Neuronal stem cell (in vitro differentiated cells): ENCODE data around the gene CGB7.
"Not testable (repeated sequence)": the region's sequence is repeated elsewhere in the genome, so short reads cannot be mapped to it uniquely, and the experiment has no call there.

Experiments
- DNase-seq: peaks from one replicate; pipeline ENCODE4 v3.0.0-alpha.2; 2013; ENCODE audit warnings: low spot score
- H2AFZ ChIP-seq: one replicate; pipeline ENCODE4 v1.6.1; 2013; ENCODE audit warnings: mild to moderate bottlenecking, low read length, inconsistent platforms
- H2AK5ac ChIP-seq: 2 replicates; pipeline ENCODE4 v1.6.1; 2013; ENCODE audit warnings: low read depth, mild to moderate bottlenecking, inconsistent platforms, low read length, moderate library complexity, mixed read lengths
- H2BK120ac ChIP-seq: 2 replicates; pipeline ENCODE4 v1.6.1; 2013; ENCODE audit warnings: low read depth, mild to moderate bottlenecking, inconsistent platforms, low read length, moderate library complexity, mixed read lengths
- H2BK12ac ChIP-seq: one replicate; pipeline ENCODE4 v1.6.1; 2013; ENCODE audit warnings: low read length, inconsistent platforms
- H2BK15ac ChIP-seq: 2 replicates; pipeline ENCODE4 v1.6.1; 2013; ENCODE audit warnings: mild to moderate bottlenecking, low read length, inconsistent platforms, mixed read lengths
- H2BK5ac ChIP-seq: one replicate; pipeline ENCODE4 v1.6.1; 2013; ENCODE audit warnings: inconsistent platforms, mild to moderate bottlenecking, low read length, moderate library complexity
- H3K14ac ChIP-seq: one replicate; pipeline ENCODE4 v1.6.1; 2013; ENCODE audit warnings: low read length, inconsistent platforms
- H3K18ac ChIP-seq: 2 replicates; pipeline ENCODE4 v1.6.1; 2013; ENCODE audit warnings: low read length, inconsistent platforms
- H3K23ac ChIP-seq: 2 replicates; pipeline ENCODE4 v1.6.1; 2013; ENCODE audit warnings: low read depth, mild to moderate bottlenecking, mixed read lengths, low read length, inconsistent platforms; ENCODE audit not compliant: poor library complexity
- H3K27ac ChIP-seq: replicated peaks from 3 replicates; pipeline ENCODE4 v1.5.1; 2013; ENCODE audit warnings: low read length, inconsistent platforms
- H3K27me3 ChIP-seq, 3 experiments: 2 replicates each; pipeline ENCODE4 v1.6.1; 2013; ENCODE audit warnings: low read length in 3 of 3, mild to moderate bottlenecking in 2 of 3, inconsistent platforms in 1 of 3, low read depth in 1 of 3, mixed read lengths in 1 of 3, moderate library complexity in 1 of 3; ENCODE audit not compliant: control insufficient read depth in 3 of 3, insufficient read depth in 3 of 3
- H3K36me3 ChIP-seq, 2 donors: replicated peaks in 1 of 2; 2 replicates each; pipeline ENCODE4 v1.6.1; 2013; ENCODE audit warnings: low read length in 2 of 2; ENCODE audit not compliant: control insufficient read depth in 2 of 2, insufficient read depth in 2 of 2
- H3K4ac ChIP-seq: 2 replicates; pipeline ENCODE4 v1.6.1; 2013; ENCODE audit warnings: inconsistent platforms, mild to moderate bottlenecking, low read length, moderate library complexity
- H3K4me1 ChIP-seq, 2 donors: 1 replicate in 1 of 2; 2 replicates in 1 of 2; pipeline ENCODE4 v1.6.1; 2013; ENCODE audit warnings: low read length in 2 of 2, low read depth in 1 of 2; ENCODE audit not compliant: control insufficient read depth in 2 of 2, insufficient read depth in 1 of 2
- H3K4me2 ChIP-seq: one replicate; pipeline ENCODE4 v1.6.1; 2013; ENCODE audit warnings: mild to moderate bottlenecking, low read length, inconsistent platforms; ENCODE audit not compliant: insufficient read depth, poor library complexity, severe bottlenecking
- H3K4me3 ChIP-seq, 2 donors: 2 replicates each; pipeline ENCODE4 v1.5.1; 2013; ENCODE audit warnings: low read length in 2 of 2, mild to moderate bottlenecking in 2 of 2, inconsistent platforms in 1 of 2, moderate library complexity in 1 of 2
- H3K79me1 ChIP-seq: one replicate; pipeline ENCODE4 v1.6.1; 2013; ENCODE audit warnings: low read depth, mild to moderate bottlenecking, inconsistent platforms, low read length, moderate library complexity
- H3K9ac ChIP-seq: one replicate; pipeline ENCODE4 v1.6.1; 2013; ENCODE audit warnings: mild to moderate bottlenecking, low read depth, low read length, inconsistent platforms; ENCODE audit not compliant: poor library complexity
- H3K9me3 ChIP-seq, 2 donors: replicated peaks in 1 of 2; 2 replicates each; pipeline versions ENCODE3 to v1.6.1; 2013; ENCODE audit warnings: low read length in 2 of 2, mild to moderate bottlenecking in 2 of 2, inconsistent platforms in 1 of 2, low read depth in 1 of 2, mixed read lengths in 1 of 2, moderate library complexity in 1 of 2; ENCODE audit not compliant: control insufficient read depth in 2 of 2, insufficient read depth in 1 of 2
- H4K8ac ChIP-seq: one replicate; pipeline ENCODE4 v1.6.1; 2013; ENCODE audit warnings: low read depth, mild to moderate bottlenecking, inconsistent platforms, low read length, moderate library complexity
- H4K91ac ChIP-seq: one replicate; pipeline ENCODE4 v1.6.1; 2013; ENCODE audit warnings: low read length, low read depth, mild to moderate bottlenecking, inconsistent platforms; ENCODE audit not compliant: poor library complexity
- WGBS, 2 donors: extraction: QIAGEN DNeasy Blood & Tissue Kit; methylation state at CpG; one replicate each; pipeline ENCODE4 v1.1.7; 2013; ENCODE audit warnings: missing lambda C conversion rate in 2 of 2, mixed read lengths in 1 of 2; ENCODE audit not compliant: insufficient read length in 2 of 2, insufficient replicate concordance in 1 of 2; ENCODE audit errors: extremely low coverage in 2 of 2; 5-methylcytosine and 5-hydroxymethylcytosine counted together

Gene CGB7

DNA sequence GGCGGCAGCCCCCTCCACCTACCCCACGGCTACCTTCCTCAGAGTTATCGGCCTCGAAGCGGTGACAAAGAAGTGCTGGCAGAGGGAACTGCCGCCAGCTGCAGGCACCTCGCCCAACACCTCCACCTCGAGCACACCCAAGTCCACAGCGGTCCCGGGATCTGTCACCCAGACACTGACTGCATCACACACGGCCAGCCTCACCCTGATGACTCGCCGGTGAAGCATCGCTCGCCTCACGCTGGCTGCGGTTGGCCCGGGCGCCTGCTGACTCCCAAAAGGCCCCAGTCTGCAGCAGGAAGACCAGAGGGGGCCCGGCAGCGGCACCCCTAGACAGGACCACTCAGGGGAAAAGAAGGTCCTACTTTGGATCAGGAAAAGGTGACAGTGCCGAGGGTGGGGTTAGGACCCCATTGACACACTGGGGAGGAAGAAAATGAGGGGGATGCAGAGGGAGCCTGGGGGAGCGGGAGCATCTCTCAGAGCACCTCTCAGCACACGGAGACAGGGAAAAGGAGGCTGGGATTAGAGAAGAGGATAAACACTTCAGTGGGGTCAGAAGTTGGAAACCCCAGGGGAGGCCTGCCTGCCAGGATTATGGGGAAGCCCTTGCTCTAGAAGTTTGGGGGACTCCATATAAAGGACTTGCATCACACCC is 7.0 kb downstream of the CGB7 start:
- not testable (repeated sequence) for H4K91ac ChIP-seq, H2AK5ac ChIP-seq, H3K79me1 ChIP-seq, H3K4ac ChIP-seq, H3K27ac ChIP-seq, H3K4me2 ChIP-seq, H3K4me1 ChIP-seq, DNase-seq, H3K36me3 ChIP-seq, H3K27me3 ChIP-seq, H2BK120ac ChIP-seq, H3K4me3 ChIP-seq, H2BK12ac ChIP-seq, H2BK15ac ChIP-seq, H3K9me3 ChIP-seq, H3K14ac ChIP-seq, H2AFZ ChIP-seq, H3K18ac ChIP-seq, H4K8ac ChIP-seq, H3K9ac ChIP-seq, H2BK5ac ChIP-seq, H3K23ac ChIP-seq
- WGBS, 2 donors = no CpG with 5 or more reads among the region's 24 CpGs

DNA sequence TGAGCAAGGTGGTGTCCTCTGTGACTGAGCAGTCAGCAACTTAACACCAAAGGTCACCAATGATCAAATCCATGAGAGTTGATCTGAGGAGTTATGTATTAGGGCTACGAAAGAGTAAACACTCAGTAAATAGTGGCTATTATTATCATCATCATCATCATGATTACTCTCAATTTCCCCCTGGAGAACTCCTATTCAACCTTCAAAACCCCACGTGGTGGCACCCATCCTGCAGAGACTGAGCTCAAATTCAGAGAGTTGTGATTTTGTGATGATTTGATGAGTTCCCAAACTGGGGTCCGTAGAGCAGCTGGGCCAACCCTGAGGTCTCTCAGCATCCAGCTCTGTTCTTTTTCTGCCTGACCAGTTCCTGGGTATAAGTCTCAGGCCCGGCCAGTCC is 7.7 kb downstream of the CGB7 start:
- H2AK5ac ChIP-seq, H2AFZ ChIP-seq, H3K79me1 ChIP-seq, H4K91ac ChIP-seq, H3K27ac ChIP-seq, H2BK120ac ChIP-seq, H3K4me3 ChIP-seq, H3K14ac ChIP-seq, H2BK5ac ChIP-seq, H4K8ac ChIP-seq, H2BK12ac ChIP-seq, H3K9ac ChIP-seq, H3K9me3 ChIP-seq, H3K18ac ChIP-seq, H3K23ac ChIP-seq, H3K4me1 ChIP-seq, H2BK15ac ChIP-seq, DNase-seq, H3K4me2 ChIP-seq, H3K4ac ChIP-seq, H3K27me3 ChIP-seq, H3K36me3 ChIP-seq: not testable (repeated sequence)
- WGBS, 2 donors = no CpG with 5 or more reads among the region's 4 CpGs

DNA sequence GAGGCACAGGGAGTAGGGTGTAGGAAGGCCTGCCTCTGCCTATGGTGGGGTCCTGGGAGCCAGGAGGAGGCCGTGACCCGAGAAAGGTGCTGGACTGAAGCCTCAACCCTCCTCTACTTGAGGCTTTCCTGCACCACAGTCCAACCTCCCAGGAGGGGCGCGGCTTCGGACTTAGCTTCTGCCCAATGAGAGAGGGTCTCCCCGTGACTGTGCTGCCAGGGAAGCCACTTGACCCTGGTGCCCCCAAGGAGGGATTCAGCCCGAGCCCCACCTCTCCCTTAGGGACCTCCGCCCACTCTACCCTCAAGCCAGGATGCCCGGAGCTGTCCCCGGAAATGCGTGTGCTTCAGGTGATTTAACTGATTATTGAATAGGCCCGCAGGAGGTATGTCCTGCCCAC is 8.5 kb downstream of the CGB7 start, which contains the start of gene CGB8:
CGB8 (minus strand) TSS at position 101 of the 400 bp plus-strand sequence. CDS start 372 bp downstream, outside the sequence.
- H3K4ac ChIP-seq, H3K23ac ChIP-seq, H3K4me3 ChIP-seq, DNase-seq, H2AFZ ChIP-seq, H2AK5ac ChIP-seq, H2BK120ac ChIP-seq, H3K79me1 ChIP-seq, H2BK12ac ChIP-seq, H3K9me3 ChIP-seq, H3K4me1 ChIP-seq, H3K4me2 ChIP-seq, H3K27ac ChIP-seq, H3K9ac ChIP-seq, H4K91ac ChIP-seq, H4K8ac ChIP-seq, H3K36me3 ChIP-seq, H3K18ac ChIP-seq, H2BK5ac ChIP-seq, H3K27me3 ChIP-seq, H3K14ac ChIP-seq, H2BK15ac ChIP-seq: not testable (repeated sequence)
- no CpG with 5 or more reads among the region's 12 CpGs for whole genome bisulfite sequencing, 2 donors

DNA sequence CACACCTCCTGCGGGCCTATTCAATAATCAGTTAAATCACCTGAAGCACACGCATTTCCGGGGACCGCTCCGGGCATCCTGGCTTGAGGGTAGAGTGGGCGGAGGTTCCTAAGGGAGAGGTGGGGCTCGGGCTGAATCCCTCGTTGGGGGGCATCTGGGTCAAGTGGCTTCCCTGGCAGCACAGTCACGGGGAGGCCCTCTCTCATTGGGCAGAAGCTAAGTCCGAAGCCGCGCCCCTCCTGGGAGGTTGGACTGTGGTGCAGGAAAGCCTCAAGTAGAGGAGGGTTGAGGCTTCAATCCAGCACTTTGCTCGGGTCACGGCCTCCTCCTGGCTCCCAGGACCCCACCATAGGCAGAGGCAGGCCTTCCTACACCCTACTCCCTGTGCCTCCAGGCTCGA is 14.0 kb downstream of the CGB7 start, which contains the start of gene CGB5:
CGB5 (plus strand) TSS at position 301 of the 400 bp plus-strand sequence. CDS start 362 bp downstream, outside the sequence.
- WGBS, 2 donors = no CpG with 5 or more reads among the region's 15 CpGs
- H2AFZ ChIP-seq, H4K8ac ChIP-seq, H3K9me3 ChIP-seq, H3K27me3 ChIP-seq, H2BK5ac ChIP-seq, H3K4ac ChIP-seq, H2AK5ac ChIP-seq, H3K18ac ChIP-seq, H4K91ac ChIP-seq, H3K27ac ChIP-seq, DNase-seq, H3K36me3 ChIP-seq, H2BK12ac ChIP-seq, H2BK15ac ChIP-seq, H3K4me3 ChIP-seq, H3K23ac ChIP-seq, H3K79me1 ChIP-seq, H2BK120ac ChIP-seq, H3K14ac ChIP-seq, H3K4me2 ChIP-seq, H3K4me1 ChIP-seq, H3K9ac ChIP-seq: not testable (repeated sequence)
